HG02981 (cell line): Measurements from ENCODE around the gene ZNF837.

Experiments used
- ATAC-seq: cut with Tn5 transposase; IDR thresholded peaks from one replicate; pipeline ENCODE4 v1.9.1; 2021; ENCODE audit warnings: mild to moderate bottlenecking, moderate library complexity; ENCODE audit not compliant: unreplicated experiment

ZNF837 gene

DNA sequence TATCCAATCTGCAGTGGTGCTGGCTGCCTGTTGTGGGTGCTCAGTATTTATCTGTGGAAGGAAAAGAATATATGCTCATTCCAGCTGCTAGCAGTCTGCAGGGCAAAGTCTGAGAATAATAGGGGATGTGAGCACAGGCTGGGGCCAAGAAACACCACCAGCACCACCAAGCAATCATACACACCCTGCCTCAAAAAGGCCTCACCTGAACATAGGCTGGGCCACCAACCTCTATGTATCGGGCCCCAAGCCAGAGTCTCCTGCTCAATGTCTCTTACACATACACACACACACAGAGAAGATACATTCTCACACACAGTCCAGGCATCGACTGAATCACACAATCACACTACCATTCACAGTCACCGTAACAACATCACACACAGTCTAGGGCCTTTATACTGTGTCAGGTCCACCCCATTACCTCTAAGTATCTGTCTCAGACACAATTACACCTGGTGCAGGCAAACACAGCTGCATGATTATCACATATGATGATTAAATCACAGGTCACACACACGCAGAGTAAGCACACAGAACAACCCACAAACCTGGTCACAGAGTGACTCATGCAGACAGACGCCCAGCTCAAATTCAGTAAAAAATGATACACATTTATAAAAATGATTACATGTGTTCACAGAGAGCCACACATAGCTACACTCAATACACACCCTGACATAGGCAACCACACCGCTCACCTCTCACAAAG, 55.4 kb downstream of the ZNF837 start:
- ATAC-seq: no peak

GRCh38 chr19:58319241-58319640, 61.6 kb downstream of the ZNF837 start:
- ATAC-seq: no peak

DNA sequence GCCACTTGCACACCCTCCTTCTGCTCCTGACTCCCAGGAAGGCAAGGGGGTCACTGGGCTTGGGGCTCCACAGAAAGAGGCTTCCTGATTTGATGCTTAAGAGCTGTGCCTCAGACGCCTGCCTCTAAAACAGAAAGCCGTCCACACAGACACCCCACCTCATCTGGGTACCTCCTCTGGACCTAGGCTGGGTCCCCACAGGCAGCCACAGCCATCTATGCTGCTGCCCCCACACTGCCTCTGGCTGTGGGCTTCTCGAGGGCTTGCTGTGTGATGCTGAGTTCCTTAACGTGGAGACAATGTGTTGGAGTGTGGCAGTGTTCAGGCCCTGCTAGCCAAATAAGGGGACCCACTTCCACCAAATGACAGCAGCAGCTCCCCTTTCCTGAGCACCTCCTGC, 62.5 kb downstream of the ZNF837 start:
- no peak for ATAC-seq
